Activated CD4-positive, alpha-beta T cell treated with anti-CD3 and anti-CD28 coated beads, Interleukin-2, amount 50 U/mL, for 24 hours (primary cell): Measurements from ENCODE around the gene PRKCB.

Source experiments
- DNase-seq, 2 donors: peaks; one replicate each; pipeline ENCODE4 v3.0.0-alpha.2; 2020; ENCODE audit warnings: low read depth in 1 of 2, low spot score in 1 of 2

Gene PRKCB

GRCh38 chr16:23836078-23836403, 258 bp downstream of the PRKCB start:
- no peak for DNase-seq

GRCh38 chr16:23836404-23837311, 875 bp downstream of the PRKCB start:
- DNase-seq, result no peak

- DNase-seq, result no peak
Measured at GRCh38 chr16:23837553-23838308, 1.9 kb downstream of the PRKCB start.

GRCh38 chr16:23838485-23839142, 2.8 kb downstream of the PRKCB start:
- DNase-seq, result no peak

- DNase-seq, result no peak
Measured at GRCh38 chr16:23840310-23840709, 4.5 kb downstream of the PRKCB start.

GRCh38 chr16:23842137-23842600, 6.4 kb downstream of the PRKCB start:
- no peak for DNase-seq

- DNase-seq, result no peak
Measured at GRCh38 chr16:23843143-23843542, 7.4 kb downstream of the PRKCB start.

GRCh38 chr16:23847251-23847650, 11.5 kb downstream of the PRKCB start:
- DNase-seq, result no peak

GRCh38 chr16:23847948-23848347, 12.2 kb downstream of the PRKCB start:
- DNase-seq, result no peak

GRCh38 chr16:23848958-23849357, 13.2 kb downstream of the PRKCB start:
- no peak for DNase-seq

- no peak for DNase-seq
Measured at GRCh38 chr16:23852794-23853562, 17.2 kb downstream of the PRKCB start.

- DNase-seq, result no peak
Measured at GRCh38 chr16:23855010-23855409, 19.2 kb downstream of the PRKCB start.

- DNase-seq, result no peak
Measured at GRCh38 chr16:23856251-23856709, 20.5 kb downstream of the PRKCB start.

GRCh38 chr16:23857256-23857880, 21.6 kb downstream of the PRKCB start:
- no peak for DNase-seq

GRCh38 chr16:23857881-23858269, 22.1 kb downstream of the PRKCB start:
- no peak for DNase-seq

GRCh38 chr16:23858542-23858941, 22.8 kb downstream of the PRKCB start:
- DNase-seq, result no peak

GRCh38 chr16:23859713-23860269, 24.0 kb downstream of the PRKCB start:
- no peak for DNase-seq

- no peak for DNase-seq
Measured at GRCh38 chr16:23861874-23862273, 26.1 kb downstream of the PRKCB start.

- DNase-seq, result no peak
Measured at GRCh38 chr16:23862556-23862955, 26.8 kb downstream of the PRKCB start.
